GM12873 (cell line): Measurements from ENCODE around the gene CDR2L.

Source experiments
- CTCF ChIP-seq: IDR thresholded peaks from 2 replicates; pipeline ENCODE4 v1.5.1; 2012; ENCODE audit warnings: low read depth, mild to moderate bottlenecking, moderate library complexity, low read length, control low read depth; ENCODE audit not compliant: insufficient read depth; ENCODE audit errors: missing control alignments

CDR2L gene

DNA sequence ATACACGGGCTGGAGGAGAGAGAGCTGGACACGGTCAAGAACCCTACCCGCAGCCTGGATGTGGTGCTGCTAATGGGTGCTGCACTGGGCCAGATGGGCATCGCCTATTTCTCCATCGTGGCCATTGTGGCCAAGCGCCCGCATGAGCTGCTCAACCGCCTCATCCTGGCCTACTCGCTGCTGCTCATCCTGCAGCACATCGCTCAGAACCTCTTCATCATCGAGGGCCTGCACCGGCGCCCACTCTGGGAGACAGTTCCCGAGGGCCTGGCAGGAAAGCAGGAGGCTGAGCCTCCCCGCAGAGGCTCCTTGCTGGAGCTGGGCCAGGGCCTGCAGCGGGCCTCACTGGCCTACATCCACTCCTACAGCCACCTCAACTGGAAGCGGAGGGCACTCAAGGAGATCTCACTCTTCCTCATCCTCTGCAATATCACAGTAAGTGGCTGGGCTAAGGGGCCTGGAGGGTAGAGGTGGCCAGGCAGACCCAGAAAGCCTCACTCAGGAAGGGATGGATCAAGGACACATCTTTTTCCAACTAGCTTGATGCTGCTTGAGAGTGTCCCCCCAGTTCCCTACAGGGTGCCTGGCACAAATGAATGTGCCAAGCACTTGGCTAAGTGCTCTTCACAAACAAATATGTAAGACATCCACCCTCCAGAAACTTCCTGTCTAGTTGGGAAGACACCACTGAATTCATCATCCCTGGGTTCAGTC is 40.2 kb upstream of the CDR2L start:
- no peak for TF ChIP-seq CTCF

DNA sequence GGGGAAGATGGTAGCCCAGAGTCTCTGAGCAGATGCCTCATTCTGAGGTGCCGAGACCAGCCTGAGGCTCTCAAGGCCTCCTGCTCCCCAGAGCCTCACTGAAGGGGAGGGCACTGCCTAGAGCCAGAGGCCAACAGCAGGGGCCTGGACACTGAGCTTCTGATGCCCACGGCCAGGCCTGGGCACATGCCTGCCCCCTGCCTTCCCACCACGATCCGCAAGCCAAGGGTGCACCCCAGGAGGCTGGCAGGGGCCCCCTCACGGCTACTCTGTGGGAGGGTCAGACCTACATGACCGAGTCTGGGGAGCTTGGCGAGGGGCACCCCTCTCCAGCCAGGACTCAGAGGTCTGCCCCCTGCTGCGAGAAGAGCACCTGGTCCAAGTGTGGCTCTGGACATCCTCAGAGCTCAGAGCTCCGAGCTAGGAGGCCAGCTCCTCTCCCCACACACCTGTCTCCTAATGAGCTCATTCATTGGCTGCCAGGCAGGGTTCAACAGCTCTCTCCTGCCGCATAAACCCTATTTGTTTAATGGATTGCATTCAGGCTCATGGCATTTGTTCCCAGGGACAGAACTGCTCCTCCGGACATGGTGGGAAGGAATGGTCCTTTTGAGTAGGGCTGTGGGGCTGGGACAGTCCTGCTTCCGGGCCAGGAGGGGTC is 37.8 kb upstream of the CDR2L start:
- TF ChIP-seq CTCF = no peak

DNA sequence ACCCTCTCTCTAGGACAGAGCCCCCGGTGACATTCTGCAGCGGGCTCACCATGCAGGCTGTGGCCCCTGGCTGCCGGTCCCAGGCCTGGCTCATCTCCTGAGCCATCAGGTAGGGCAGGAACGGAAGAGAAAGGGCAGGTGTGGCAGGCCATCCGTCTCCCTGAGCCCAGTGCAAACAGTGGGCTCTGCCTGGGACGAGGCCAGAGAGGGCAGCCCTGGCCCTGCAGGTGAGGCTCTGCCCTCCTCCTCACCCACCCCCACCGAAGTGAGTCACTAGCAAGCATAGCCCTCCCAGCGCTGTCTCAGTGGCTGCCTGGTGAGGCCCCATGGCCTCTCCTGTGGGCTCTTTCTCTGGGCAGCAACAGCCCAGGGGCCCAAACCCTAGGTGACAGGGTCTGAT is 37.2 kb upstream of the CDR2L start:
- TF ChIP-seq CTCF = no peak

GRCh38 chr17:74951065-74951464 is 36.4 kb upstream of the CDR2L start:
- no peak for TF ChIP-seq CTCF

- TF ChIP-seq CTCF = no peak
These were observed 35.6 kb upstream of the CDR2L start for GRCh38 chr17:74951680-74952421.

DNA sequence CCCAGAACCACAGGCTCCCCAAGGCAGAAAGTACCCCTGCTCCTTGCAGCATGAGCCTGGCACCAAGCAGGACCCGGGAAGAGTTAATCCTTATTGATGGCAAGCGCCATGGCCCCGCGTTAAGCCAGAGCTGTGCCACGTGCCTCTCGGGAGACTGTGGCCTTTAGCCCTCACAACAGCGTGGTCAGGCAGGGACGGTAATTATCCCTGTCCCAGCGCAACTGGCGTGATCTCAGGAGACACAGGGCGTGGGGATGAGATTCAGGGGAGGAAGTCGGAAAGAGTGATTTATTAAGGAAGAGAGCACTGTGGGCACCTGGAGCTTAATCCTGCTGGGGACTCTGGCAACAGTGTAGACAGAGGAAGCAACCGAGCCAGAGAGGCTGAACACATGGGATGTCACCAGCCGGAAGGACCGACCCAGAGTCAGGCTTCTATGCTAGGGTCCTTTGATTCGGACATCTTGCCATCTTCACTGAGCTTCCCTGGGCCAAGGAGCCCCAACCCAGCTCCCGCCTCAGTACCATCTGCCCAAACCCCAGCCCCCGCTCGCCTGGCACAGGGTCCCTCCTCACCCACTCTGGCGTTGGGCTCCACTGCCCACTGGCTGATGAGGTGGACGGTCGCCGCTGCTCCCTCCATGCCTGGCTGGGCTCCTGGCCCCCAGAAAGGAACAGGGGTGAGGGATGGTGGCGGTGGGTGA is 34.9 kb upstream of the CDR2L start:
- TF ChIP-seq CTCF = no peak
